ENCODE measurements around the gene MS4A4E. TPM values are rescaled to one million over a fixed set of nuclear protein-coding genes. Genes with fewer than 3 reads are reported as not detected.

MS4A4E gene
- total and polyA plus RNA-seq, 2 of the 8 experiments (the other 6 are each of a cell fraction or from before 2014, with no cell fraction given) = not detected

GRCh38 chr11:60214386-60214785, 28.6 kb downstream of the MS4A4E start:
- Histone ChIP-seq H2BK12ac (ENCODE audit: low read depth, low read length) (no peak overlapping the region), H3K79me2 (ENCODE audit: control insufficient read depth in 1 of 2, insufficient read depth in 2 of 2, low read length in 2 of 2) (no peaks in the 10 kb centered on the region), H4K8ac (ENCODE audit: extremely low read depth, insufficient read depth, low read length) (no peak overlapping the region), H3K4me1 (replicated peaks in 1 of 4; ENCODE audit: control insufficient read depth in 3 of 4, insufficient read depth in 4 of 4, low read length in 3 of 4) (no peaks in the 10 kb centered on the region), H4K20me1 (replicated peaks in 1 of 2; ENCODE audit: control insufficient read depth in 1 of 2, insufficient read depth in 2 of 2, low read length in 2 of 2) (no peaks in the 10 kb centered on the region), H3K23me2 (ENCODE audit: low read depth, low read length) (no peaks in the 10 kb centered on the region), H3K4me2 (ENCODE audit: insufficient read depth in 1 of 2, low read depth in 2 of 2, low read length in 2 of 2) (no peak overlapping the region), H3K27ac (ENCODE audit: low read depth, low read length) (no peak overlapping the region), H2AFZ (ENCODE audit: low read length) (no peak overlapping the region), H4K5ac (ENCODE audit: insufficient read length, low read depth, low read length) (no peak overlapping the region), H3K4ac (replicated peaks; ENCODE audit: insufficient read length, low read depth, low read length) (no peak overlapping the region), H2BK20ac (ENCODE audit: low read length) (no peak overlapping the region), H3K4me3 (ENCODE audit: extremely low read depth in 1 of 4, insufficient read depth in 2 of 4, low read depth in 3 of 4, low read length in 4 of 4) (no peak overlapping the region), H3K79me1 (ENCODE audit: low read depth, low read length) (no peaks in the 10 kb centered on the region), H3K9ac (replicated peaks in 1 of 4; ENCODE audit: extremely low read depth in 1 of 4, low read depth in 3 of 4, low read length in 3 of 4) (no peak overlapping the region), H3K18ac (ENCODE audit: extremely low read depth, low read length) (no peak overlapping the region), H3K14ac (ENCODE audit: insufficient read length) (no peak overlapping the region), H3K23ac (ENCODE audit: insufficient read length) (no peak overlapping the region), H2BK5ac (ENCODE audit: low read depth, low read length) (no peak overlapping the region), H3K9me3 (ENCODE audit: insufficient read depth in 2 of 2, low read depth in 1 of 2, low read length in 1 of 2) (no peaks in the 10 kb centered on the region), H3K56ac (replicated peaks; ENCODE audit: insufficient read length, low read depth, low read length) (no peak overlapping the region), H2BK15ac (ENCODE audit: low read length) (no peak overlapping the region), H4K91ac (replicated peaks; ENCODE audit: insufficient read length, low read length) (no peak overlapping the region), H2AK5ac (ENCODE audit: low read depth, low read length) (no peak overlapping the region), H3K36me3 (ENCODE audit: control insufficient read depth in 2 of 4, insufficient read depth in 4 of 4, low read length in 3 of 4) (no peaks in the 10 kb centered on the region), H2BK120ac (replicated peaks; ENCODE audit: low read depth, low read length) (no peak overlapping the region), H3K27me3 (replicated peaks in 1 of 4; ENCODE audit: control insufficient read depth in 3 of 4, extremely low read depth in 1 of 4, insufficient read depth in 3 of 4, low read length in 3 of 4) (no peaks in the 10 kb centered on the region)
- 97% methylated on average over 1 of the region's 1 CpG; no CpG with 5 or more reads in 1 of the 2 experiments for WGBS, 2 experiments (ENCODE audit: extremely low coverage in 1 of 2, insufficient coverage in 1 of 2, insufficient read length in 1 of 2, insufficient replicate concordance in 2 of 2, low coverage in 1 of 2, low lambda C conversion rate in 2 of 2, missing lambda C conversion rate in 1 of 2)
- ChIA-PET CTCF (ENCODE audit: partially characterized antibody) (interaction anchor here (0.9 kb wide), 1 partner anchor 22 kb away, joined by 3 read pairs; no protein-coding TSS in a partner anchor), POLR2A (ENCODE audit: partially characterized antibody) (no interaction called here)
- DNase-seq (ENCODE audit: low read depth in 1 of 2, low spot score in 2 of 2) = no peak
- FAIRE-seq = no peak
- TF ChIP-seq GABPA (IDR thresholded peaks at IDR 0.05; ENCODE audit: borderline replicate concordance, insufficient read depth, low read length) = no peak
- TF ChIP-seq SP2 (IDR thresholded peaks at IDR 0.05; ENCODE audit: low read length) = no peak
- TF ChIP-seq POU5F1 (IDR thresholded peaks at IDR 0.05; ENCODE audit: low read depth, low read length) = no peak
- no peak for TF ChIP-seq CHD1 (IDR thresholded peaks at IDR 0.05; ENCODE audit: low read depth, low read length)
- TF ChIP-seq USF2 (IDR thresholded peaks at IDR 0.05; ENCODE audit: low read length) = no peak
- TF ChIP-seq, protein P1, sequence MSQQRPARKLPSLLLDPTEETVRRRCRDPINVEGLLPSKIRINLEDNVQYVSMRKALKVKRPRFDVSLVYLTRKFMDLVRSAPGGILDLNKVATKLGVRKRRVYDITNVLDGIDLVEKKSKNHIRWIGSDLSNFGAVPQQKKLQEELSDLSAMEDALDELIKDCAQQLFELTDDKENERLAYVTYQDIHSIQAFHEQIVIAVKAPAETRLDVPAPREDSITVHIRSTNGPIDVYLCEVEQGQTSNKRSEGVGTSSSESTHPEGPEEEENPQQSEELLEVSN (IDR thresholded peaks at IDR 0.05) = no peak
- TF ChIP-seq GTF2F1 (IDR thresholded peaks at IDR 0.05; ENCODE audit: borderline replicate concordance, low read depth, low read length) = no peak
- TF ChIP-seq, protein P2, sequence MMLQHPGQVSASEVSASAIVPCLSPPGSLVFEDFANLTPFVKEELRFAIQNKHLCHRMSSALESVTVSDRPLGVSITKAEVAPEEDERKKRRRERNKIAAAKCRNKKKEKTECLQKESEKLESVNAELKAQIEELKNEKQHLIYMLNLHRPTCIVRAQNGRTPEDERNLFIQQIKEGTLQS (IDR thresholded peaks at IDR 0.05; ENCODE audit: insufficient read depth, low read depth, low read length) = no peak
- no peak for TF ChIP-seq BRCA1 (IDR thresholded peaks at IDR 0.05; ENCODE audit: low read depth, low read length)
- TF ChIP-seq EP300 (IDR thresholded peaks at IDR 0.05; ENCODE audit: borderline replicate concordance in 1 of 2, low read depth in 2 of 2, low read length in 2 of 2) = no peak
- no peak for TF ChIP-seq RAD21 (IDR thresholded peaks at IDR 0.05 in 1 of 2, conservative IDR thresholded peaks at IDR 0.05 in 1 of 2; ENCODE audit: low read depth in 2 of 2, low read length in 2 of 2)
- TF ChIP-seq MAFK (IDR thresholded peaks at IDR 0.05; ENCODE audit: low read depth, low read length) = no peak
